ENCODE results near the gene LAMB2. TPM values are rescaled to one million over a fixed set of nuclear protein-coding genes. Genes with fewer than 3 reads are reported as not detected.

The LAMB2 gene
- total and polyA plus RNA-seq, 2 of the 8 experiments (the other 6 are each of a cell fraction or from before 2014, with no cell fraction given) = 112 to 153 TPM

- TF ChIP-seq JUN (IDR thresholded peaks at IDR 0.05; ENCODE audit: low read depth, low read length) (no peak), SRF (IDR thresholded peaks at IDR 0.05; ENCODE audit: low read depth, low read length) (no peak), MAFK (IDR thresholded peaks at IDR 0.05; ENCODE audit: low read depth, low read length) (no peak), RNF2 (IDR thresholded peaks at IDR 0.05; ENCODE audit: borderline replicate concordance, low read depth, low read length, missing control alignments, poor library complexity, severe bottlenecking) (no peak), KDM4A (IDR thresholded peaks at IDR 0.05; ENCODE audit: low read depth, low read length, severe bottlenecking) (peak; percentile 67), EP300 (IDR thresholded peaks at IDR 0.05; ENCODE audit: borderline replicate concordance in 1 of 2, low read depth in 2 of 2, low read length in 2 of 2) (peak in 1 of 2 experiments; percentile 8; a peak in 1 of 3 replicates), SP4 (IDR thresholded peaks at IDR 0.05; ENCODE audit: low read length) (no peak), E2F6 (IDR thresholded peaks at IDR 0.05) (no peak), EZH2 (IDR thresholded peaks at IDR 0.05; ENCODE audit: low read depth, low read length, severe bottlenecking) (no peak), CTBP2 (IDR thresholded peaks at IDR 0.05; ENCODE audit: borderline replicate concordance, insufficient read depth, insufficient read length, low read length) (no peak), CBX8 (IDR thresholded peaks at IDR 0.05; ENCODE audit: borderline replicate concordance, low read depth, low read length) (no peak), FOSL1 (IDR thresholded peaks at IDR 0.05; ENCODE audit: insufficient read depth, low read depth, low read length) (no peak), ZNF274 (IDR thresholded peaks at IDR 0.05; ENCODE audit: borderline replicate concordance, extremely low read depth, low read length) (no peak), RFX5 (IDR thresholded peaks at IDR 0.05; ENCODE audit: borderline replicate concordance, low read depth, low read length) (no peak; the same call in 1 of the 2 replicates), TEAD4 (IDR thresholded peaks at IDR 0.05; ENCODE audit: low read depth, low read length) (peak; percentile 92), NRF1 (IDR thresholded peaks at IDR 0.05; ENCODE audit: low read depth, low read length) (no peak), YY1 (IDR thresholded peaks at IDR 0.05; ENCODE audit: low read depth, low read length) (peak; percentile 70), TCF12 (IDR thresholded peaks at IDR 0.05; ENCODE audit: low read depth, low read length) (no peak), USF2 (IDR thresholded peaks at IDR 0.05; ENCODE audit: low read length) (no peak)
Measured at GRCh38 chr3:49133226-49133951, 539 bp upstream of the LAMB2 start (continued).
